ENCODE data around the gene NOLC1.

Gene NOLC1

DNA sequence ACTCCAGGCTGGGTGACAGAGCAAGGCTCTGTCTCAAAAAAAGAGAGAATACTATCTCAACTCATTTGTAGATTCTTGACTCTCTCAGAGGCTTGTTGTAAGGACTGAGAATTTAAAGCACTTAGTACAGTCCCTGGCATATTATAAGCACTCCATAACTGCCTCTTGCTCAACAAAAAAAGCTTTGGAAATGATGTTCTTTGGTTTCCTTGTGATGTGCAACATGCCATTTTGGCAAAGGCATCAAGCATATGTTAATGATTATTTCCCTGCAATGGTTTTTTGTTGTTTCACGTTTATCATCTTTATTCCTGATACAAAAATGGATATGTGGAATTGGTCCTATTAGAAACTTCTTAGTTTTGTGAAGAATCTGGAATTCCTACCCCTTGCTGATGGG is 15.7 kb downstream of the NOLC1 start:
- TF ChIP-seq, protein P1, sequence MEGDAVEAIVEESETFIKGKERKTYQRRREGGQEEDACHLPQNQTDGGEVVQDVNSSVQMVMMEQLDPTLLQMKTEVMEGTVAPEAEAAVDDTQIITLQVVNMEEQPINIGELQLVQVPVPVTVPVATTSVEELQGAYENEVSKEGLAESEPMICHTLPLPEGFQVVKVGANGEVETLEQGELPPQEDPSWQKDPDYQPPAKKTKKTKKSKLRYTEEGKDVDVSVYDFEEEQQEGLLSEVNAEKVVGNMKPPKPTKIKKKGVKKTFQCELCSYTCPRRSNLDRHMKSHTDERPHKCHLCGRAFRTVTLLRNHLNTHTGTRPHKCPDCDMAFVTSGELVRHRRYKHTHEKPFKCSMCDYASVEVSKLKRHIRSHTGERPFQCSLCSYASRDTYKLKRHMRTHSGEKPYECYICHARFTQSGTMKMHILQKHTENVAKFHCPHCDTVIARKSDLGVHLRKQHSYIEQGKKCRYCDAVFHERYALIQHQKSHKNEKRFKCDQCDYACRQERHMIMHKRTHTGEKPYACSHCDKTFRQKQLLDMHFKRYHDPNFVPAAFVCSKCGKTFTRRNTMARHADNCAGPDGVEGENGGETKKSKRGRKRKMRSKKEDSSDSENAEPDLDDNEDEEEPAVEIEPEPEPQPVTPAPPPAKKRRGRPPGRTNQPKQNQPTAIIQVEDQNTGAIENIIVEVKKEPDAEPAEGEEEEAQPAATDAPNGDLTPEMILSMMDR (IDR thresholded peaks at IDR 0.05), result no peak
- H3K4me3 ChIP-seq (ENCODE audit: low read depth in 1 of 2, low read length in 1 of 2), result no peak overlapping the region

DNA sequence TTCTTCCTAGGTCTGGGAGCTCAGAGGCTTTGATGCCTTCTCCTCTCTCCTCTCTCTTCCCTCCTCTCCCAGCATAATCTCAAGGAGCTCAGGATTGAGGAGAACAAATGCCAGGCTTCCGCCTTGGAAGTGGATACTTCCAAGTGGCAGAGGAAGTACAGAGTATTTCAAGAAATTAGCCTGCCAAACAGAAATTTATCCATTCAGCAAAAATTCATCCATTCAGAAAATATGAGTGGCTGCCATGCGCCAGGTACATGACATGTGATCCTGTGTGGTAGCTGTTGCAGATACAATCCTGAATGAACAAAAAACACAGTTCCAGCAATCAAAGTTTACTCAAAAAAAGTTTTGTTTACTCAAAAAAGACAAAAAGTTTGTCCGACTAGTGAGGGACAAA is 18.4 kb downstream of the NOLC1 start:
- Histone ChIP-seq H3K27me3 (no peaks in the 10 kb centered on the region), H3K4me1 (ENCODE audit: control insufficient read depth in 1 of 2, insufficient read depth in 1 of 2, low read depth in 1 of 2, low read length in 1 of 2) (peaks cover 32 to 35% of the 10 kb centered on the region in 2 experiments), H3K9me3 (no peaks in the 10 kb centered on the region), H3K4me3 (ENCODE audit: low read depth in 1 of 2, low read length in 1 of 2) (no peak overlapping the region), H3K27ac (no peak overlapping the region), H3K36me3 (no peaks in the 10 kb centered on the region)
- TF ChIP-seq, protein P1 (IDR thresholded peaks at IDR 0.05), result no peak

More for the DNA sequence above, 15.7 kb downstream of the NOLC1 start:
- Histone ChIP-seq H3K9me3 (no peaks in the 10 kb centered on the region), H3K27ac (peak overlapping the region; percentile 51), H3K36me3 (peaks cover 7% of the 10 kb centered on the region), H3K4me1 (ENCODE audit: control insufficient read depth in 1 of 2, insufficient read depth in 1 of 2, low read depth in 1 of 2, low read length in 1 of 2) (peaks cover 32 to 35% of the 10 kb centered on the region in 2 experiments), H3K27me3 (no peaks in the 10 kb centered on the region)

DNA sequence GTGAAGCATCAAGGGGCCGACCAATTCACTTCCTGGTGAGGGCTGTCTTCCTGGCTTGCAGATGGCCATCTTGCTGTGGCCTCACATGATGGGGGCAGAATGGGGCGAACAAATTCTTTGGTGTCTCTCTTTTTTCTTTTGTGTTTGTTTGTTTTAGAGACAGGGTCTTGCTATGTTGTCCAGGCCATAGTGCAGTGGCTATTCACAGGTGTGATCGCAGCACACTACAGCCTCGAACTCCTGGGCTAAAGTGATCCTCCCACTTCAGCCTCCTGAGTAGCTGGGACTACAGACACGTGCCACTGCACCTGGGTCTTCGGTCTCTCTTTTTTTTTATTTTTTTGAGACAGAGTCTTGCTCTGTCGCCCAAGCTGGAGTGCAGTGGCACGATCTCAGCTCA is 20.1 kb downstream of the NOLC1 start:
- H3K27me3 ChIP-seq, result no peaks in the 10 kb centered on the region
- H3K4me1 ChIP-seq (ENCODE audit: control insufficient read depth in 1 of 2, insufficient read depth in 1 of 2, low read depth in 1 of 2, low read length in 1 of 2), result peaks cover 23 to 25% of the 10 kb centered on the region in 2 experiments
- TF ChIP-seq, protein P1 (IDR thresholded peaks at IDR 0.05), result no peak
- H3K9me3 ChIP-seq, result no peaks in the 10 kb centered on the region
- H3K36me3 ChIP-seq, result no peaks in the 10 kb centered on the region
- no peak overlapping the region for H3K4me3 ChIP-seq (ENCODE audit: low read depth in 1 of 2, low read length in 1 of 2)
- H3K27ac ChIP-seq, result no peak overlapping the region

DNA sequence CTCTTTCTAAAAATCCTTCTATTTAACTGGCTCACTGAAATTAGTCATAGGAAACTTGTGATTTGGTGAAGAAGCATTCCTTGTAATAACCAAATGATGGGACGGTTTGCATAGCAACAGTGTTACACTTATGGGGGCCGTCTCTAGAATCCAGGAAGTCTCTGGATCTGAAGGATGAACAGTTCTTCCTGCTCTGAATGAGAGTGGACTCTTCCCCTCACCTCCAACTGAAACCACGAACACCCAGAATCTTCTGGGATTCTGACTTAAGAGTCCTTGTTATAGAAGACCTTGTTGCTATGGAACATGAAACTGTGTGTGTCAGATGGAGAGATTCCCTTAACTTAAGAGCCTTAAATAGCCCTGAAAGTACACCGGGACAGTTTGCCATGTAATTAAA is 23.2 kb downstream of the NOLC1 start:
- Histone ChIP-seq H3K4me3 (ENCODE audit: low read depth in 1 of 2, low read length in 1 of 2) (no peak overlapping the region), H3K27ac (no peak overlapping the region), H3K36me3 (no peaks in the 10 kb centered on the region), H3K4me1 (ENCODE audit: control insufficient read depth in 1 of 2, insufficient read depth in 1 of 2, low read depth in 1 of 2, low read length in 1 of 2) (no peaks in the 10 kb centered on the region), H3K27me3 (peaks cover 4% of the 10 kb centered on the region), H3K9me3 (no peaks in the 10 kb centered on the region)
- TF ChIP-seq, protein P1 (IDR thresholded peaks at IDR 0.05), result no peak

DNA sequence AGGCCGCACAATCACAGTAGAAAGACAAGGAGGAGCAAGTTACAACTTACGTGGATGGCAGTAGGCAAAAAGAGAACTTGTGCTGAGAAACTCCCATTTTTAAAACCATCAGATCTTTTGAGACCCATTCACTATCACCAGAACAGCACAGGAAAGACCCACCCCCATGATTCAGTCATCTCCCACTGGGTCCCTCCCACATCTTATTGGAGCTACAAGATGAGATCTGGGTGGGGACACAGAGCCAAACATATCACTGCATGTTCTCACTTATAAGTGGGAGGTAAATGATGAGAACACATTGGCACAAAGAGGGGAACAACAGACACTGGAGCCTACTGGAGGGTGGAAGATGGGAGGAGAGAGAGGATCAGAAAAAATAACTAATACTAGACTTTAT is 32.4 kb downstream of the NOLC1 start:
- Histone ChIP-seq H3K36me3 (no peaks in the 10 kb centered on the region), H3K4me3 (ENCODE audit: low read depth in 1 of 2, low read length in 1 of 2) (no peak overlapping the region), H3K27me3 (no peaks in the 10 kb centered on the region), H3K27ac (no peak overlapping the region), H3K4me1 (ENCODE audit: control insufficient read depth in 1 of 2, insufficient read depth in 1 of 2, low read depth in 1 of 2, low read length in 1 of 2) (no peaks in the 10 kb centered on the region), H3K9me3 (no peaks in the 10 kb centered on the region)
- TF ChIP-seq, protein P1 (IDR thresholded peaks at IDR 0.05), result no peak

DNA sequence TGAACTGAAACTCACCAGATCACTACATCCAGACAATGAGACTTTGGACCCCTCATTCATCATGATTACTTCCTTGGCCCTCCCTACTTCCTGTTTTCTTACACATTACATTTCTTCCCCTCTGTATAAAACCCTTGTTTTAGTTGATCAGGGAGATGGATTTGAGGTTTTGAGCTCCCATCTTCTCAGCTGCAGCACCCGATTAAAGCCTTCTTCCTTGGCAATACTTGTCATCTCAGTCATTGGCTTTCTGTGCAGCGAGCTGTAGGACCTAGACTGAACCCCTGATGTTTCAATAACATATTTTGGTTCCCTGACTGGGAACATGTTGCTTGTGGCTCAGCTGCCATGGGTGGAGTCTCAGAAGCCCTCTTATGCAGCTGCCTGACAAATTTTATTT is 33.1 kb downstream of the NOLC1 start:
- TF ChIP-seq, protein P1 (IDR thresholded peaks at IDR 0.05), result no peak
- H3K4me3 ChIP-seq (ENCODE audit: low read depth in 1 of 2, low read length in 1 of 2), result no peak overlapping the region
- H3K36me3 ChIP-seq, result no peaks in the 10 kb centered on the region
- no peak overlapping the region for H3K27ac ChIP-seq
- H3K9me3 ChIP-seq, result no peaks in the 10 kb centered on the region
- H3K27me3 ChIP-seq, result no peaks in the 10 kb centered on the region
- no peaks in the 10 kb centered on the region for H3K4me1 ChIP-seq (ENCODE audit: control insufficient read depth in 1 of 2, insufficient read depth in 1 of 2, low read depth in 1 of 2, low read length in 1 of 2)
